Measurements from ENCODE around the gene CCDC59. TPM values are rescaled to one million over a fixed set of nuclear protein-coding genes. Genes with fewer than 3 reads are reported as not detected.

The CCDC59 gene
- total and polyA plus RNA-seq, 5 donors from 2014 or later, result 84.5 to 141 (median 102) TPM

DNA sequence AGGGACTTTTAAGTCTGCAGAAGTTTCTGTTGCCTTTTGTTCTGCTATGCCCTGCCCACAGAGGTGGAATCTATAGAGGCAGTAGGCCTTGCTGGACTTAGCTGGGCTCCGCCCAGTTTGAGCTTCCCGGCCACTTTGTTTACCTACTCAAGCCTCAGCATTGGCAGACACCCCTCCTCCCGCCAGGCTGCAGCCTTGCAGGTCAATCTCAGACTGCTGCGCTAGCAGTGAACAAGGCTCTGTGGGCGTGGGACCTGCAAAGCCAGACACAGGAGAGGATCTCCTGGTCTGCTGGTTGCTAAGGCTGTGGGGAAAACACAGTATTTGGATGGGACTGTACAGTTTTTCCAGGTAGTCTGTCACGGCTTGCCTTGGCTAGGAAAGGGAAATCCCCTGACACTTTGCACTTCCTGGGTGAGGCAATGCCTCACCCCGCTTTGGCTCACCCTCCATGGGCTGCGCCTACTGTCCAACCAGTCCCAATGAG lies 43.7 kb downstream of the CCDC59 start:
- ATAC-seq (ENCODE audit: low read depth in 2 of 2) (no peak), DNase-seq (no peak)
- Mint-ChIP-seq H3K4me1 (no peaks in the 10 kb centered on the region), H3K4me3 (no peak overlapping the region), H3K27me3 (no peaks in the 10 kb centered on the region), H3K9me3 (peaks cover 0 to 13% (median 0%) of the 10 kb centered on the region in 7 donors), H3K36me3 (no peaks in the 10 kb centered on the region), H3K27ac (no peak overlapping the region)
- H3K4me1 ChIP-seq (ENCODE audit: control insufficient read depth, insufficient read depth, low read length, poor library complexity, severe bottlenecking), result no peaks in the 10 kb centered on the region
- H3K9me3 ChIP-seq (ENCODE audit: control insufficient read depth in 2 of 2, low read length in 2 of 2), result no peaks in the 10 kb centered on the region
- H3K36me3 ChIP-seq (ENCODE audit: control insufficient read depth, insufficient read depth, low read length), result no peaks in the 10 kb centered on the region
- H3K27ac ChIP-seq (ENCODE audit: insufficient read depth, low read length, poor library complexity, severe bottlenecking), result no peak overlapping the region
- H3K4me3 ChIP-seq (ENCODE audit: low read depth, low read length), result no peak overlapping the region
- H3K27me3 ChIP-seq (ENCODE audit: control insufficient read depth, insufficient read depth, low read length), result no peaks in the 10 kb centered on the region

Other genes with a start within 250 kb of the CCDC59 start
- gene METTL25, start 142 bp upstream of the CCDC59 start, total RNA-seq, result 13.4 TPM
- gene METTL25, start 142 bp upstream of the CCDC59 start, polyA plus RNA-seq, result 10 to 100 TPM; 12.6 to 16.1 (median 14.4) TPM